Activated naive CD4-positive, alpha-beta T cell treated with anti-CD3 and anti-CD28 coated beads, Interleukin-2, amount 50 U/mL, for 72 hours (primary cell): Measurements from ENCODE around the gene PDGFA. TPM values are rescaled to one million over a fixed set of nuclear protein-coding genes. Genes with fewer than 3 reads are reported as not detected.

Source experiments
- ATAC-seq, 2 donors: fragments of 150-1000 bp; cut with Tn5 transposase; 2 replicates each; pipeline ENCODE4 v1.10.0; 2021; ENCODE audit warnings: mild to moderate bottlenecking in 2 of 2, moderate library complexity in 2 of 2
- DNase-seq, 2 donors: peaks; one replicate each; pipeline ENCODE4 v3.0.0; 2021 to 2022; ENCODE audit warnings: low spot score in 2 of 2
- H3K27ac Mint-ChIP-seq, 2 donors: one replicate each; pipeline ENCODE4 v1.8.0; 2022; ENCODE audit warnings: mild to moderate bottlenecking in 2 of 2, mixed read lengths in 2 of 2
- H3K36me3 Mint-ChIP-seq, 2 donors: one replicate each; pipeline ENCODE4 v1.8.0; 2022; ENCODE audit warnings: mixed read lengths in 2 of 2
- H3K9me3 Mint-ChIP-seq, 2 donors: one replicate each; pipeline ENCODE4 v1.8.0; 2022; ENCODE audit warnings: mixed read lengths in 2 of 2
- total RNA-seq, 2 donors: library from RNA; stranded (reverse); gene quantifications; one replicate each; pipeline ENCODE4 v1.2.3, GENCODE V29; 2022

Gene PDGFA
- total RNA-seq, 2 donors from 2014 or later = 8.4 to 11.7 TPM

DNA sequence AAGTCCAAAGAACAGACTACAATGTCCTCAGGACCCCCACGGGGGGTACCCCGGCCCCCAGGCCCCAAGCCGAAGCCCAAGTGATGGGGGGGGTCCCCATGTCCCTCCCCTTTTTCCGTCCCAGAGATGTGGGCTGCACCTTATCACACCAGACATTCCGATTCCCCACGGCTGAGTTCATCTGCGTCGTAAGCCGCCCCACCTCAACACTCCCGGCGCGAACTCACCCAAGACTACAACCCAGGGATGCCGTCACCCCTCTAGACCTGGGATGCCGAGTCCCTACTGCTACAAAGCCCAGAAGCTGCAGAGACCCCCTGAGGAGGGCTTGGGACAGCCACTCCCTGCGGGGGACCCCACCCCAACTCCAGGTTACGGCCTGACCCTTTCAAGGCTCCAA is 14.5 kb downstream of the PDGFA start:
- Mint-ChIP-seq H3K36me3 (no peaks in the 10 kb centered on the region), H3K9me3 (no peaks in the 10 kb centered on the region), H3K27ac (peak overlapping the region in 1 of 2 donors; percentile 0)
- DNase-seq (no peak), ATAC-seq (no peak)

DNA sequence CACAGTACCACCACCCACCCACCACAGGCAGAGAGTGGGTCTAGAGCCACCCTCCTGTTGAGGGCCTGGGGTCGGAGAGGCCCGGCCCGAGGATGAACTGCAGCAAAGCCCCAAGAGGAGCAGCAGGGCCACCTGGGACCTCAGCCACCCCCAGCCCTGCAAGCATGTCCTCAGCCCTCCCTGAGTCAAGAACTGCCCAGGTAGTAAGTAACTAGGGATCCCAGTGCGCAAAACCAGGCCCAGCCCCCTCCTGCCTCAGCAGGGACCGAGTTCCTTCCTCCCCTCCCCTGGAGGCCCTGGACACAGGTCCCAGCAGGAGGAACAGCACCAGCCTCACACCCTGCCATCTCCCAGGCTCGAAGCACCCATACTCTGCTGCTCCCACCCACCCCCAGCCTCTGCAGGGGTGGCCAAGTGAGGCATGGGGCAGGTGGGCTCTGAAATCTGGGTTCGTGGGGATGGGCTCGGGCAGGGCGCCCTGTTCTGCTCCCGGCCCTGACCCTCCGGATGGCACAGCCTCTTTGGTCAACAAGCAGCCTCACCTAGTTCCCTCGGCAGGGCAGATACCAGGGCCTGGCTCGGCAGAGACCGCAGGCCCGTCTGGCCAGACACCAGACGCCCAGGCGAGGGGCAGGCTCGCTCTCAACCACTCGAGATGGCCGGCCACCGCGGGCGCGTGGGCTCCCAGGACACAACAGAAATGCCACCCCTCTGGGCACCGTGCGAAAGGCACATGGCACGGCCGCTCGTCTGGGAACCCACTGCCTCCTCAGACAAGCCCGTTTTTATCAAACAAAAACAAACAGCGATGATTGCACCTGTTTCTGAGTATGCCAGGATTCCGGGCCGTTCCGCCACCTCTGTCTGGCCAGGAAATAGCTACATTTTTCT is 15.2 kb downstream of the PDGFA start:
- no peaks in the 10 kb centered on the region for H3K9me3 Mint-ChIP-seq
- H3K27ac Mint-ChIP-seq = no peak overlapping the region
- DNase-seq (no peak), ATAC-seq (no peak)
- no peaks in the 10 kb centered on the region for H3K36me3 Mint-ChIP-seq

DNA sequence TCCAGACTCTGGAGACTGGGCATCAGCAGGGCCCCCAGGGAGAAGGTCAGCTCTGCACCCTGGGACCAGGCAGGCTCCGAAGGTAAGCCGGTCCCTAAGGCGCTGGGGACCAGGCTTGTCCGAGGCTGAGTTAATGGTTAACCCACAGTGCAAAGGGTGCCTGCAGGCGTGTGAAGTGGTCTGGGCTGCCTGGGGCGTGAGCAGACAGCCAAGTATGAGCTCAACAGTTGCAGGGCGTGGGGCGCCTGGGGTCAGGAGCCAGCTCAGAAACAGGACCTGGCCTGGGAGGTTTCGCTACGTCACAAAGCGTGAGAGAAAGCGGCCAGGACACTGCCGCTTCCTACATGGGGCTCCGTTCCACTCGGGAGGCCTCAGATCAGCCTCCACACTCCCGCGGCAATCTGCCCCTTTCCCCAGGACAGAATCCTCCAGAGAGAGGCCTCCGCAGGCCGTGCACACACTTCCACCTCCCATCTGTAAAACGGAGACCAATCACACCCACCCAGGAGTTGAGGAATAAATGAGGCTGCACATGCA is 16.0 kb downstream of the PDGFA start:
- H3K9me3 Mint-ChIP-seq = no peaks in the 10 kb centered on the region
- DNase-seq (no peak), ATAC-seq (no peak)
- H3K36me3 Mint-ChIP-seq = no peaks in the 10 kb centered on the region
- H3K27ac Mint-ChIP-seq = no peak overlapping the region

DNA sequence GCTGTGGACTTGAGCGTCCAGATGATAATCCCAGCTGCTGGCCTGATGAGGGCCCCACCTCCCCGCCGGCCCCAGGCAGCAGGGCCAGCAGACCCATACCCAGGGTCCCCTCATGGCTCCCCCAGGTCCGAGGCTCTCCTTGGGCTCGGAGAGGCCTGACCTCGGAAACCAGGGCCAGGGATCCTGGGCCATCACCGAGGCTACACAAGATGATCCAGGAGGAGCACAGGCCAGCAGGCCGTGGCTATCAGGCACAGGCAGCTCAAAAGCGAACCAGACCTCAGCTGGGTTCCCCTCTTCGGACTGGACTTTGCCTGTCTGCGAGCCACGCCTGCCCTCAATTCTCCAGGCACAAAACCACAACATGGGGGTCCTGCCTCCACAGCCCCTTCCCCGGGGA is 17.4 kb downstream of the PDGFA start:
- ATAC-seq (no peak), DNase-seq (no peak)
- Mint-ChIP-seq H3K9me3 (no peaks in the 10 kb centered on the region), H3K27ac (peak overlapping the region in 1 of 2 donors; percentile 61), H3K36me3 (no peaks in the 10 kb centered on the region)

DNA sequence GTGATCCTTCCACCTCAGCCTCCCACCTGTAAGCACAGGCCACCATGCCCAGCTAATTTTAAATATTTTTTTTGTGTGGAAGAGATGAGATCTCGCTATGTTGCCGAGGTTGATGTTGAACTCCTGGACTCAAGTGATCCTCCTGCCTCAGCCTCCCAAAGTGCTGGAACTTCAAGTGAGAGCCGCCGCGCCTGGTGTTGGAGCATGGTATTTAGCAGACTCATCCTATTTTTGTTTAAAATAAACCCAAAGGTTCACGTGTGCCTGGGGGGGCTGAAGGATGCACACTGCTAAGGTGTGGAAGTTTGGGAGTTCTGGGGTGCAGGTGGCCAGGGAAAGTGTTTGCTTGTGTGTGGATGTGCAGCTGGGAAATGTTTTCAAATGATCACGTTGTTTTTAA is 18.1 kb downstream of the PDGFA start:
- H3K36me3 Mint-ChIP-seq = no peaks in the 10 kb centered on the region
- H3K9me3 Mint-ChIP-seq = no peaks in the 10 kb centered on the region
- DNase-seq = no peak
- no peak for ATAC-seq
- no peak overlapping the region for H3K27ac Mint-ChIP-seq

DNA sequence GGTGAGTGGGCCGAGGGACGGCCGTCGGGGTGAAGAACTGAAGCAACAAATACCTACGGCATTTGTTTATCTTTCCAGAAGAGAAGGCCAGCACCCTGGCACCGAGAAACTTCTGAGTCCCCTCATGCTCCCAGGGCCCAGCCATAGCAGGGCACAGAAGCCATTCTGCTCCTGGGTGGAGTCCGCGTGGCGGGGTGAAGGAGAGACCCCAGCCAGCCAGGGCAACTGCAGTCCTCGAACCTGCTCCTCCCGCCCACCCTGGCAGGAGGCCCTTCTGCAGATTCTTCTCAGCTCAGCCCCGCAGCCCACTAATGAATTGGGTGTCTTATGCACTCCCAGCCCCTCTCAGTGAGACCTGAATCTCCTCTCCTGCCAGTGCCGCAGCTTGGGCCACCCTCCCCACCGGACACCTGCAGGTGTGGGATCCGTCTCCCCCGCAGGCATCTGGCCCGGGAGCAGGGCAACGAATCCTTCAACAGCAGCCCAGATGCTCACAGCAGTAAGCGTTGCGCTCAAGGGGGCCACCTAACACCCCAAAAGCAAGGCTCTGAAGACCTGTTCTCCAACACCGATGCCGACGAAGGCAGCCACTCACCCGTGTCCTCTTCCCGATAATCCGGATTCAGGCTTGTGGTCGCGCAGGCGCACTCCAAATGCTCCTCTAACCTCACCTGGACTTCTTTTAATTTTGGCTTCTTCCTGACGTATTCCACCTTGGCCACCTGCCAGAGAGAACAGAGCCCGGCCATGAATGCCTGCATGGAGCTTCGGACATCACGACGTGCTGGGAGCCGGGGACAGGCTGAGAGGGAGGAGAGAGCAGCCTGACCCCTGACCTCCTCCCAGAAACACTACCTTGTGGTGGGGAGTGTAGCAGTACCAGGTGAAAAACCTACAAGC is 18.9 kb downstream of the PDGFA start:
- Mint-ChIP-seq H3K9me3 (no peaks in the 10 kb centered on the region), H3K27ac (no peak overlapping the region), H3K36me3 (no peaks in the 10 kb centered on the region)
- ATAC-seq (no peak), DNase-seq (no peak)

DNA sequence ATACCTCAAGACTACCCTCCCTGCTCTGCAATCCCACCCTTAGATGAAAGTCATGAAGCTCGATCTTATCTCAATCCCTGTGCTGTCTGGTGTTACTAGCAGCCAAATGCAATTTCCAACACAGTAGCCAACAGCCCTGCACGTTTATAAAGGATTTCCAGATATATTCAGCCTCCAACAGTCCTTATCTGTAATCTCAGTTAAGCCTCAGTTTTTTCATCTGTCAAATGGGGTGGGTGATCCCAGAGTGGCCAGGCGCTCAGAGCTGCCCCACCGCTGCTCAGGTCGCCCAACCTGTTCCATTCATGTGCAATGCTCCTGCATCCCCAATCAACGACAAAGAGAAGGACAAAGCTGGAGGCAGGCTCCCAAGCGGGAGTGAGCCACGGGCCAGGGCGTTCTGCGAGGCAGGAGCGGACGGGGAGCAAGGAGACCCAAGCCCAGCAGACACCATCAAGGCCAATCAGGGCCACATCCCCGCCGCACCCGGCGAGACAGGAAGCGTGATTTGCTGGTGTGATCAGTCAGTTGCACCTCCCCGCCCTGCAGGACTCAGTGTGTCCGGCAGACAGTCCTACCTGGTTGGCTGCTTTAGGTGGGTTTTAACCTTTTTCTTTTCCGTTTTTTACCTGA is 19.7 kb downstream of the PDGFA start:
- ATAC-seq (no peak), DNase-seq (no peak)
- Mint-ChIP-seq H3K36me3 (no peaks in the 10 kb centered on the region), H3K9me3 (no peaks in the 10 kb centered on the region), H3K27ac (no peak overlapping the region)

DNA sequence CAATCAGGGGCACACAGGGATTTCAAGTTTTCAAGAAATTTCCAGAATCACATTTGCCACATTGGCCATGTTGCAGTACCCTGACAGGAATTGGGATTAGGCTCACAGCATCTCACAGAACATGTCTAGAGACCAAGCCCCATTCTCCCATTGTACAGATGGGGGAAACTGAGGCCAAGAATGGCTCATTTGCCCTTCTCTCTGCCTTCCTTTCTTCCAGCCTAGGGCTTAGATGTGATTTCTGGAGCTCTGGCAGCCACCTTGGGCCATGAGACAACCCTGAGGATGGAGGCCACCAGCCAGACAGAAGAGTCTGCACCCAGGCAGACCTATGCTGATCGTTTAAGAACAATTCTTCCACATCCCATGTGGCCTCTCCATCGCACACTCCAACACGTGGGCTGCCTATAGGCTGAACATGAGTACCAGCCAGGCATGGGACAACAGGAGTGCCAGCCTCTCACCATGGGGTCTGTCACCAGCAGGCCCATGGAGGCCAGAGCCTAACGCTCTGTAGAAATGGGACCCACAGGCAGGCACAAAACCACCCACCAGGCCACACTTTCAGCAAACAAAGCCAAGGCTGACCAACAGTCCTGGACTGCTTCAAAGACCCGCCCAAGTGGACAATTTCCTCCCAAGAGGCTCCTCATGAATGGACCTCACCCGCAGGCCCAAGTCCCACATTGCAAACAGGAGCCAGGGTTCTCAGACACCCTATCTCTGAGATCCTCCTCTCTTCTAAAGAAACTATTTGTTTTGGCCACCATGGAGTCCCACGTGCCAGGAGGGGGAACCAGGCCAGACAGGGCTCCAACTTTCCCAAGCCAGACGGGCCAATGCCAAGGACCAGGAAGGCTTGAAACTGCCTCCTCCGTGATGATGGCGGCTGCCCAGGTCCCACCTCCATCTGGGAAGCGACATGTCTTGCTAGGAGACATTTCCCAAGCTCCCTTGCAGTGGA is 20.7 kb downstream of the PDGFA start:
- H3K9me3 Mint-ChIP-seq = no peaks in the 10 kb centered on the region
- DNase-seq (no peak), ATAC-seq (no peak)
- no peaks in the 10 kb centered on the region for H3K36me3 Mint-ChIP-seq
- H3K27ac Mint-ChIP-seq = no peak overlapping the region

DNA sequence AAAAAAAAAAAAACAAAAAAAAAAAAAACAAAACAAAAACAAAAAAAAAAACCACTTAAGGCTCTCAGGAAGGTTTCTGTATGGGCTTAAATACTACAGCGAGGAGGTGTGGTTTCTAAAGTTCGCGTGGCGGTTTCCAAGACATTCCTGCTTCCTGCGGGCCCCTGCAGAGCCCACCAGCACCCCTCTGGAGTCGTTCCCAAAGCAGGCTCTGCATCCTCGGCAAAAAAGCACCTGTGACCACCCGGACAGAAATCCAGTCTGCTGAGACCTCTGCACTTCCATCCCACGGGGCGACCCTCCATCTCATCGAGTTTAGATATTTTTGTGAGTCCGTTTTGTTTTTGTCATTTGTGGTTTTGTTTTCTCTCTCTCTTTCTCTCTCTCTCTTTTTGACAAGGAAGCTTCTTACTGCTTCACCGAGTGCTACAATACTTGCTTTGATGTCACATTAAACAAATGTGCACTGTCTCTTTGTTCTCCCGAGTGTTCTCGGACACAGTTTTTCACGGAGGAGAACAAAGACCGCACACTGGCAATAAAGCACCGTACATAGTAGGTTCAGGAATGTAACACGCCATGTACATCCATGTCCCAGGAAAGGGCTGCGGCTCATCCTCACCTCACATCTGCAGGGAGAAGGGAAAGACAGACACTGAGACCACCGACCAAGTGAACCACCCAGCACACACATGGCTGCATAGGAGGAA is 21.5 kb downstream of the PDGFA start:
- Mint-ChIP-seq H3K9me3 (no peaks in the 10 kb centered on the region), H3K36me3 (no peaks in the 10 kb centered on the region), H3K27ac (no peak overlapping the region)
- ATAC-seq (no peak), DNase-seq (no peak)

DNA sequence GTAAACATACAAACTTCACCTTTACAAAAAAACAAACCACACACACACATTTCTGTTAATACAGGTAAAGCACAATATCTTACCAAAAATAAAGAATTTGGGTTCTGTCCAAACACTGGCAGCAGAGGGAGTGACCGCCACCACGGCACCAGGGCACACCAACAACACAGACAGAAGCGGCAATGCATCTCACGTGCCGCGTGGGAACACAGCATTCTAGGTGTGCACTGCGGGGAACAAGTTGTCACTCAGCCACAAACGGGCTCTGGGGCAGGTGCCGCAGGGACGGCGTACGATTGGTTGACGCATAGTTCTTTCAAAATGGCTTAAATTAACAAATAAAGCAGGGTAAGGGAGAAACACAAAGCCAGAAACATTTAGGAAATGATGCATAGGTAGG is 22.3 kb downstream of the PDGFA start:
- DNase-seq = no peak
- no peak for ATAC-seq
- Mint-ChIP-seq H3K27ac (no peak overlapping the region), H3K9me3 (no peaks in the 10 kb centered on the region), H3K36me3 (no peaks in the 10 kb centered on the region)

DNA sequence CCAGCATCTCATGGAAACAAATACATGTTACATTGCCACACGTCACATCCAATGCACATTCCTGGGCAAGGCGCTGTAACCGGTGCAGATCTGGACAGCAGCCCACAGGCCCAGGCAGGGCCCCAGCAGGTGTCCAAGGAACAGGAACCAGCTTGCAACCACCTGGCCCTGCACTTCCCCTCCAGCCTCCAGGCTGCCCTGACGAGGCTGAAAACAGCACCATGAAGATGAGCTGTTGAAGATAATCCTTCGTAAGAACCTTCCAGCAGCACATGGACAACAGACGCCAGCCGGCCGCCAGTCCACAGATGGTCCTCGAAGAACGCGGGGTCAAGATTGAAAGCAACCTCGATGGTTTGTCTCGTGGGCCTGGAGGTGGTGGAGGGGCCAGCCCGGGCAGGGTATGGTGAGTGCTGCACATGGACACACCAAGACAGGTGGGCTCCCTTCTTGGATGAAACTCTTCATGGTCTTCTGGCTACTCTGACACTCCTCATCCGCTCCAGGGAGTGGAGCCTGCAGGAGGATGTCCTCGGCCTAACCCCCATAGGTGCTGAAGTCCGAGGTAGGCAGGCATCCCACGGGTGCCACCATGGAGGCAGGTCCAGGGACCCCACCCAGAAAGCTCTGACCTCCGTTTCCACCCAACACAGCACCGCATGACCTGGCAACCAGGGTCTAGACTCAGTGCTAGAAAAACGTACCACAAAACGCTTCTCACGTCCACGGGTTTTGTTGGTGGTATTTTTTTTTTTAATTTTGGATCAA is 22.9 kb downstream of the PDGFA start:
- no peak for ATAC-seq
- H3K9me3 Mint-ChIP-seq = no peaks in the 10 kb centered on the region
- no peak overlapping the region for H3K27ac Mint-ChIP-seq
- H3K36me3 Mint-ChIP-seq = no peaks in the 10 kb centered on the region
- no peak for DNase-seq

DNA sequence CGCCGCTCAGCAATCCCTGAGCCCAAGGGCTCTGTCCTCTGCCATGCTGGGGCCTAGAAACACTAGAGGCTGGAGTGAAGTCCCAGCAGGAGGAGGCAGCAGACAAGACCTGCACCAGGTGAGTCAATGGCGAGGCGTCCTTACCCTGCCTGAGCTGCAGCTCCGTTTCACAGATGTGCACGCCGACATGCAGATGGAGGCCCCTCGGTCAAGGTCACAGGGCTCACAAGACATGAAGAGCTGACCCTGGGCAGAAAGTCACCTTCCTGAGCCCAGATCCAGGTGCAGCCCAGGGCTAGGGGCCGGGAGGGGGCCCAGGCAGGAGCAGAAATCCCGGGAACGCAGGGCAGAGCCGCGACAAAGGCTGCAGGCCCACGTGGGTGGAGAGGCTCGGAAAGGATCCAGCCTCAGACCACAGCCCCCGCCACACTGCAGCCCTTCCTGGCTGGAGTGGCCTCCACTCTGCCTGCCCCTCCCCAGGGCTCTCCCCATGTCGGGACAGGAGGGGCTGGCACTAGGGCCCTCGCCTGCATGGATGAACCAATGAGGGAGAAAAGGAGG is 23.8 kb downstream of the PDGFA start:
- no peak for ATAC-seq

DNA sequence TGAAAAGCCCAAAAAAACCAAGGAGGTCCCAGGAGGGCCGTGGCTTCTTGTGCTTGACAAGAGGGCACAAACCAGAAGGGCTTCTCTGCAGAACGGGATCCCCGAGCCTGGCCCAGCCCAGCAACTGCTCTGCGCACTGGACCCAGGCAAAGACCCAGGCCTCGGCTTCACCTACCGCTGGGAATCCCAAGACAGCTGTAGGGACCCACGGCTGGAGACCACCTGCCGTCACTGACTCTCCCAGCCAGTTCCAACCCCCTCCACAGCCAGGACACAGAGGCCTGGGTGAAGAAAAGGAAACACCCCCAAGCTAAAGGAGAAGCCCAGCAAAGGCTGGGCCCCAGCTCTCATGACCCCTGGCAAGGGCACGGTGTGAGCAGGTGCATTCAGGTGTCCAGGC is 24.3 kb downstream of the PDGFA start:
- ATAC-seq (no peak), DNase-seq (no peak)
- Mint-ChIP-seq H3K36me3 (no peaks in the 10 kb centered on the region), H3K27ac (no peak overlapping the region), H3K9me3 (no peaks in the 10 kb centered on the region)

More for the DNA sequence above, 23.8 kb downstream of the PDGFA start:
- Mint-ChIP-seq H3K27ac (no peak overlapping the region), H3K36me3 (no peaks in the 10 kb centered on the region), H3K9me3 (no peaks in the 10 kb centered on the region)
- DNase-seq = no peak

DNA sequence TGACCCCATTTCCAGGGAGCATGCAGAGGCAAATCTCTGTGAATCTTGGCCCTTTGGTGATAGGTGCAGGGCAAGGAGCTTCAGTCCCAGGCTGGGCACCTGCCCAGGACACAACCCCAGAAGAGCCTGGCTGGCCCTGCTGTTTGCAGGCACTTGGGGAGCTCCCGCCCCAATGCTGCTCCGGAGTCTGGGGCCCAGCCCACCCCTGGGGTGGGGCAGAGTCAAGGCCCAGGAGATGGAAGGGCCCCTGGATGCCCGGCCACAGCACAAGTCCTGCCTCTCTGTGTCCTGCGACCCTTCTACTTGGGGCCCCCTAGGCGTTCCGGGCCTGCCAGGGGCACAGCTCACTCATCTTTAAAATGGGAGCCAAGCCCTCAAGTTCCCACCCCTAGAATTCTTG is 24.7 kb downstream of the PDGFA start:
- Mint-ChIP-seq H3K27ac (no peak overlapping the region), H3K36me3 (no peaks in the 10 kb centered on the region), H3K9me3 (no peaks in the 10 kb centered on the region)
- DNase-seq (no peak), ATAC-seq (no peak)
